ENCODE data around the gene SEC31A.
"Not testable (repeated sequence)": the region's sequence is repeated elsewhere in the genome, so short reads cannot be mapped to it uniquely, and the experiment has no call there.

Gene SEC31A

GRCh38 chr4:82898322-82899243, 7.6 kb upstream of the SEC31A start:
- DNase-seq (ENCODE audit: low read depth in 3 of 3, low spot score in 1 of 3), result no peak

DNA sequence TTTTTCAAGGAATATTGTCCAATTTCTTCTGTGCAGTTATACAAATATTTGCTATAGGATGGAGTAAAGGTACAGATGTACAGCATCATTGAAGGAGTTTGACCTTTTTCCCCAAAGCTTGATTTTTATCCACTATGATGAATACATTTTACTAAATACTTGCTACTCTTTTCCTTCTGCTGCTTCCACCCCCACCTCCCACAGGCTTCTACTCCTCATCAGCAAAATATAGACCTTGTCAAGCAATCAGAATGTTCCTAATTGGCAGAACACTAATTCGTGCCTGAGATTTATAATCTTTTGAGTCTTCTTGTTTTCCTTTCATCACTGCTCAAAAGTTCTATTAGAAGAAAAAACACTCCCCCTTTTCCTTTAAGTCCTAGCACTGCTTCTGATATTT, 5.8 kb upstream of the SEC31A start:
- no peak for DNase-seq (ENCODE audit: low read depth in 3 of 3, low spot score in 1 of 3)

GRCh38 chr4:82893942-82894341, 3.0 kb upstream of the SEC31A start:
- no peak for DNase-seq (ENCODE audit: low read depth in 3 of 3, low spot score in 1 of 3)

DNA sequence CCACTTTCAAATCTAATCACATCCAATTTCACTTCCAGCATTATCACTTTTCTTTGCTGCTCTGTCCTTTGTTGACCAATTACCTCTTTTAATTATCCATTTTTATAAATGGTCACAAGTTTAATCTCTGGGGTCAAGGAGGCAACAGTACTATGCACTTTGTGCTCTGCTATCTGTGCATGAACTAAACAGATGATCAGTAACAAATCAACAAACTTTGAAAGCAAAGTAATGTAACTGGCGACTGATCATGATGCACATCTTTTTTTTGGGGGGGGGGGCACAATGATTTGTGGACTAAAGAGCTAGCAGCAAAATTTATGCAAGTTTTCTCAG, 1.5 kb upstream of the SEC31A start:
- DNase-seq (ENCODE audit: low read depth in 3 of 3, low spot score in 1 of 3), result no peak

- DNase-seq (ENCODE audit: low read depth in 3 of 3, low spot score in 1 of 3), result no peak
Observed at GRCh38 chr4:82891707-82892466, 934 bp upstream of the SEC31A start.

- DNase-seq (ENCODE audit: low read depth in 3 of 3, low spot score in 1 of 3), result no peak
Observed at GRCh38 chr4:82890528-82890900, 439 bp downstream of the SEC31A start.

GRCh38 chr4:82889287-82889686, 1.7 kb downstream of the SEC31A start:
- no peak for DNase-seq (ENCODE audit: low read depth in 3 of 3, low spot score in 1 of 3)

DNA sequence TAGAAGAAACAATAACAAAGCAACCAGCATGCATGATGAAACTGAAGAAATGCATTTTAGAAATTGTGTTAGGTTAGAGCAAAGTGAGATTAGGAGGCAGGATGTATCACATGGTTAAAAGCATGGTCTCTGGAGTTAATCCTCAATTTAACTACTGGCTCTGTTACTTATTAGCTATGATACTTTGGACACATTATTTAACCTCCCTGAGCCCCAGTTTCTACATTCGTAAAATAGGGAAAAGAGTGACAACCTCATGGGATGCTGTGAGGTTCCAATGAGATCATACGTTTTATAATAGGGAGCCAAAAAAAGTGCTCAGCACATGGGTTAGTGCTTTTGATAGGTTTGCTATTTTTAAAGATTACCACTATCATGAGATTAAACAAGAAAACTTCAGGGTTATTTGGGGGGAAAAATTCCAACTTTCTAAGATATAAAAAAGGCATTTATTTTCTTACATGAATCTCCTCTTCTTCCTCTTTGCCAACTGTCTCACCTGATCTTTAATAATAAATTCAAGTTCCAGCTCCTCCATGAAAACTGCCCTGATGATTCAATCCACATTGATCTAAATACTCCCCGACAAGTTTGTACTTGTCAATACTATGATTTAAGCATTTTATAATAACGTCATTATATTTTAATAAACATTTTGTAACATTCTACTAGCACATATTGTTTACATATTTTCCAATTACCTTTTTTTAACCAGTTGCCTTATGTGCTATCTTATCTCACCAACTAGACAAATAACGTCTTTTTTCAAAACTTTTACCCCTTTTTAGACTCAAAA, 4.6 kb downstream of the SEC31A start:
- DNase-seq (ENCODE audit: low read depth in 3 of 3, low spot score in 1 of 3), result no peak

GRCh38 chr4:82885410-82885809, 5.5 kb downstream of the SEC31A start:
- no peak for DNase-seq (ENCODE audit: low read depth in 3 of 3, low spot score in 1 of 3)

DNA sequence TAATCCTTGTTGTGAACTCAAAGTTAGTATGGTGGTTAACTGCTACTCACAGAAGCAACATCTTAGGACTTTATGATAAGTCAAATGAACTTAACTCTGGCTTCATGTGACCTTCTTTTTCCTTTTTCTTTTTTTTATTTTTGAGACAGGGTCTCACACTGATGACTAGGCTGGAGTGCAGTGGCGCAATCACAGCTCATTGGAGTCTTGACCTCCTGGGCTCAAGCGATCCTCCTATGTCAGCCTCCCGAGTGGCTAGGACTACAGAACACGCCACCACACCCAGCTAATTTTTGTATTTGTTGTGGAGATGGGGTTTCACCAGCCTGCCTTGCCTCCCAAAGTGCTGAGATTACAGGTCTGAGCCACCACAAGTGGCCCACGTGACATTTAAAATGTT, 22.4 kb downstream of the SEC31A start:
- DNase-seq (ENCODE audit: low read depth in 3 of 3, low spot score in 1 of 3), result no peak

- no peak for DNase-seq (ENCODE audit: low read depth in 3 of 3, low spot score in 1 of 3)
Observed at GRCh38 chr4:82866706-82867385, 24.1 kb downstream of the SEC31A start.

- not testable (repeated sequence) for DNase-seq (ENCODE audit: low read depth in 3 of 3, low spot score in 1 of 3)
Observed at GRCh38 chr4:82866033-82866432, 24.9 kb downstream of the SEC31A start.

GRCh38 chr4:82865592-82865991, 25.4 kb downstream of the SEC31A start:
- DNase-seq (ENCODE audit: low read depth in 3 of 3, low spot score in 1 of 3), result no peak

- DNase-seq (ENCODE audit: low read depth in 3 of 3, low spot score in 1 of 3), result no peak
Observed at GRCh38 chr4:82864336-82864979, 26.5 kb downstream of the SEC31A start.

DNA sequence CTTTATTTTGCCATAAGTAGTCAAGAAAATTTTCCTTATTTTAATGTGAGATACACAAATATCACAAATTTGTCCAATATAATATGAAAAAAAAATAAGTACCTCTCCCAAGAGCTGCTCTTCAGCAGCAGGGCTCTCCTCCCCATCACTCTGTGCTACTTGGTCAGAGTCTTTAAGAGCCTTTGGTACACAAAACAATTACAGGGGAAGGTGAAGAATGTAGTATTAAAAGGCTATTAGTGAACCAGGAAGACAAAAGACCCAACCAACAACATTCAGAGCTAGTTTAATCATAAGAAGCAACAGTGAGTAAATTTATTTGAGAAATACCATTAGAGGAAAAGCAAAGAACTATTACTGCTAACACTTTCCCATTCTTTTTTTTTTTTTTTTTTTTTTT, 29.4 kb downstream of the SEC31A start:
- no peak for DNase-seq (ENCODE audit: low read depth in 3 of 3, low spot score in 1 of 3)

DNA sequence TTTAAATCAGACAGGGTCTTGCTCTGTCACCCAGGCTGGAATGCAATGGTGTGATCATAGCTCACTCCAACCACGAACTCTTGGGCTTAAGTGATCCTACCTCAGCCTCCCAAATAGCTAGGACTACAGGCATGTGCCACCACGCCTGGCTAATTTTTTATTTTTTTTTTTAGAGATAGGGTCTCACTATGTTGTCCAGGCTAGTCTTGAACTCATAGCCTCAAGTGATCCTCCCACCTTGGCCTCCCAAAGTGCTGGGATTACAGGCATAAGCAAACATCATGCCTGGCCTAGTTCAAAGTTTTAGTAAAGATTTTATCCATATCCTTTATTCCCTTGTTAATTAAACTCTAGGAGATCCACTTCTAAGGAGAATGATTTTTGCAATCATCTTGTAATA, 30.5 kb downstream of the SEC31A start:
- not testable (repeated sequence) for DNase-seq (ENCODE audit: low read depth in 3 of 3, low spot score in 1 of 3)

DNA sequence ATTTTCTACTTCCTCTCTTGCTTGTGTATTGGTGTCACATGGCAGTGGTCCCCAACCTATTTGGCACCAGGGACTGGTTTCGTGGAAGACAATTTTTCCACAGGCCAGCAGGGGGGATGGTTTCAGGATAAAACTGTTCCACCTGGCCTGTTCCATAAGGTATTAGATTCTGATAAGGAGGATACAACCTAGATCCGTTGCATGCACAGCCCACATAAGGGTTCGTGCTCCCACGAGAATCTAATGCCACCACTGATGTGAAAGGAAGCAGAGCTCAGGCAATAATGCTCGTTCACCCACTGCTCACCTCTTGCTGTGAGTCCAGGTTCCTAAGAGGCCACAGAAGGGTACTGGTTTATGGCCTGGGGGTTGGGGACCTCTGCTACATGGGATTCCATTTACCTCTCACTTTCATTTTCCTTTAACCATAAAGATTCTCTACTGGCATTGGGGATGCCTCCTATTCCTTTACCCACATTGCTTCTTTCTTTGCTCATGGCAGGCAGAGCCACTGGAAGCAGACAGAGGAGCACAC, 38.1 kb downstream of the SEC31A start:
- no peak for DNase-seq (ENCODE audit: low read depth in 3 of 3, low spot score in 1 of 3)

DNA sequence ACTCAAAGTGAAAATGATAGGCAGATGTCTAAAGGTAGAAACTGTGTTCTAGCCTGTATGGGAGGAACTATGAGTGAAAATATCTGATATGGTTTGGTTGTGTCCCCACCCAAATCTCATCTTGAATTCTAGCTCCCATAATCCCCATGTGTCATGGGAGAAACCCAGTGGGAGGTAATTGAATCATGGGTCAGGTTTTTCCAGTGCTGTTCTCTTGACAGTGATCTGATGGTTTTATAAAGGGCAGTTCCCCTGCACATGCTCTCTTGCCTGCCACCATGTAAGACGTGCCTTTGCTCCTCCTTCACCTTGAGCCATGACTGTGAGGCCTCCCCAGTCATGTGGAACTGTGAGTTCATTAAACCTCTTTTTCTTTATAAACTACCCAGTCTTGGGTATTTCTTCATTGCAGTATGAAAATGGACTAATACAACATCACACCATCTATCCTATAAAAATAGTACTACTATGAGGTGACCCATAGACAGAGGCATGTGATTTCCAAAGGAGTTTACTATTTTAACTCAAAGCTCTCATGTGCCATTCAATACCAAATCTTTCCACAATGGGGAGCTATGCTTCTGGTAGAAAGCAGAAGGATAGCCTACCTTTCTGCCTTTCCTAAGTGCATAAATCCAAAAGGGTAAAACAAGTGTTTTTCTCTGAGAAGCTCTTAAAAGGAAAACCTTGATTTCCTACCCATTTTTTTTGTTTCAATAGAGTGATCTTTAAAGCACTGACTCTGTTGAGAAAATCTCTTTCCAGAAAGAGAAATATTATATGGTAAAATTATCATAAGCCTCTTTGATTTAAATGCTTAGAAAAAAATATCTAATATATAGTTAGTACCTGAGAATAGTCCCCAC, 38.8 kb downstream of the SEC31A start:
- DNase-seq (ENCODE audit: low read depth in 3 of 3, low spot score in 1 of 3), result no peak

GRCh38 chr4:82851318-82851717, 39.6 kb downstream of the SEC31A start:
- DNase-seq (ENCODE audit: low read depth in 3 of 3, low spot score in 1 of 3), result no peak
